Left renal pelvis (tissue), 4 donors: Measurements from ENCODE around the gene CRKL. TPM values are rescaled to one million over a fixed set of nuclear protein-coding genes. Genes with fewer than 3 reads are reported as not detected.
A peak's percentile ranks its signal among the peaks of the same experiment; 100 is the strongest.

Source experiments
- DNase-seq, 4 donors: peaks; one replicate each; pipeline ENCODE4 v3.0.0-alpha.2; 2013; ENCODE audit warnings: low read depth in 4 of 4, low spot score in 3 of 4
- polyA plus RNA-seq, 4 donors: library from polyadenylated mRNA; unstranded; fragments of 120-200 nt; gene quantifications; one replicate each; pipeline ENCODE4 v1.2.1, GENCODE V29; 2013; ENCODE audit not compliant: insufficient read length in 4 of 4

The CRKL gene
- polyA plus RNA-seq, 4 donors, result 63.5 to 71.7 (median 66.7) TPM

DNA sequence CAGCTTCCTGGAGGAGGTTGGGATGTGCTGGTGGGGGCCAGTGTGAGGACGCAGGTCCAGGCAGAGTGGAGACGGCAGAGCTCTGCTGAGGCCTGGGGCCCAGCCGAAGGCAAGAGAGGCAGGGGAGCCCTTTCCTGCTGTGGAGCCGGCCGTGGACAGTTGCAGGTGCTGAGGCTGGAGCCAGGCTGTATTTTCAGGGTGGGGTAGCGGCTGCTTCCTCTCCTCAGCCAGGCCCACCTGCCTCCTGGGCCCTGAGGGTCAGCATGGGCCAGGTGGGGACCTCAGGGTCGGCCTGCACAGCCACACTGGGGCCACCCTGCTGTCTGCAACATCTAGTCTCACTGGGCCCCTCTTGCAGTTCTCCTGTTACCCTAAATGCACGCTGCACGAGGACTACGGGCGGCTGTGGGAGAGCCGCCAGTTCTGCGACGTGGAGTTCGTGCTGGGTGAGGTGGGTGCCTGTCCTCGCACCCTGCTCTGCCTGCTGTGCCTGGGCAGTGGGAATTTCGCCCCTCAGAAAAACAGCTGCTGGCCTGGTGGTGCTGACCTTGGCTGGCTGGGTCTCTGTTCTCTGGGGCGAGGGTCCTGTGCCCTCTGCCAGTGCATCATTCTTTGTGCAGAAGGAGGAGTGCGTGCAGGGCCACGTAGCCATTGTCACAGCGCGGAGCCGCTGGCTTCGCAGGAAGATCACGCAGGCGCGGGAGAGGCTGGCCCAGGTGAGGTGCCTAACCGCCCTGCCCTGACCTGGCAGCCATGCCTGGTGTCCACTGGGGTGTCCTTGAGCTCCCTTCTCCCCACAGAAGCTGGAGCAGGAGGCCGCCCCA lies 76.3 kb downstream of the CRKL start:
- no peak for DNase-seq

GRCh38 chr22:20994128-20994901 lies 77.1 kb downstream of the CRKL start:
- no peak for DNase-seq

- DNase-seq, result no peak
Observed at GRCh38 chr22:20994902-20995241, 77.7 kb downstream of the CRKL start.

GRCh38 chr22:20995329-20996030 lies 78.3 kb downstream of the CRKL start:
- no peak for DNase-seq

GRCh38 chr22:20996031-20996410 lies 78.8 kb downstream of the CRKL start:
- no peak for DNase-seq

- no peak for DNase-seq
Observed at GRCh38 chr22:20996598-20997535, 79.7 kb downstream of the CRKL start.

GRCh38 chr22:20997536-20998257 lies 80.5 kb downstream of the CRKL start:
- DNase-seq, result no peak

DNA sequence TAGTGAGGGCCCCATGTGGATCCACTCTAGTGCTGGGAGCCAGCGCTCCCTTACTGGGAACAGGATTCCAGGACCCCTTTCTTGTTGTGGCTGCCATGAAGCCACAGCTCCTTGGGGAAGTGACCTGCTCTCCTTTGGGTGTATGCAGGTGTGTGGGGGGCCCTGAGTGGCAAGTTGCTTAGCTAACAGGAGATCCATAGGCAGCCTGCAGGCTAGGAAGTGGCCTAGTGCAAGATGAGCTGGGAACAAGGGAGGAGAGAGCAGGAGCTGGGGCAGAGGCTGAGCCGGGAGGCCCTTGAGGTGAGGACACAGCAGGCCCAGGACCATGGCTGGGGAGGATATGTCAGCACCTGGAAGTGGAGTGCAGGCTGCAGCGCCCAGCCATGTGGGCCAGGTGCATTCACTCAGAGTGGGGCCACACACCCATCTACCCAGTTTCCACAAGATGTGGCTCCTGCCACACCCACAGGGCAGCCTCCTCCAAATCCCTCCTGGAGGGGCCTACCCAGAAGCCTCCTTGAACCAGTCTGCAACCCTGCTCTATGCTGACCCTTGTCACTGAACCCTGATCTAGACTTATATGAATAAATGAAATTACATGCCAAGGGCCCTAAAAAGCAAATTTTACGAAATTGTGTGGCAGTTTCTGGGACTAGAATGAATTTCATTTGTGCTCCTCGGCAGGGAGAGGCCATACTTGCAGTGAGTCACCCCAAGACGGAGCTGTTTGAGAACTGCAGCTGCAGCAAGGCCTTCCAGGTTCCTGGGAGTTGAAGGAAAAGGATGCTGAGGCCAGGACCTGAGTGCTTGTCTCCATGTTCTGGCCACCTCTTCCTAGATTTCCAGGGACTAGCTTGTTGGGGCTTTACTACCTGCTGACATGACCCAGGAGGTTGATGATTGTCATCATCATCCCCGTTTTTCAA lies 81.5 kb downstream of the CRKL start:
- no peak for DNase-seq

DNA sequence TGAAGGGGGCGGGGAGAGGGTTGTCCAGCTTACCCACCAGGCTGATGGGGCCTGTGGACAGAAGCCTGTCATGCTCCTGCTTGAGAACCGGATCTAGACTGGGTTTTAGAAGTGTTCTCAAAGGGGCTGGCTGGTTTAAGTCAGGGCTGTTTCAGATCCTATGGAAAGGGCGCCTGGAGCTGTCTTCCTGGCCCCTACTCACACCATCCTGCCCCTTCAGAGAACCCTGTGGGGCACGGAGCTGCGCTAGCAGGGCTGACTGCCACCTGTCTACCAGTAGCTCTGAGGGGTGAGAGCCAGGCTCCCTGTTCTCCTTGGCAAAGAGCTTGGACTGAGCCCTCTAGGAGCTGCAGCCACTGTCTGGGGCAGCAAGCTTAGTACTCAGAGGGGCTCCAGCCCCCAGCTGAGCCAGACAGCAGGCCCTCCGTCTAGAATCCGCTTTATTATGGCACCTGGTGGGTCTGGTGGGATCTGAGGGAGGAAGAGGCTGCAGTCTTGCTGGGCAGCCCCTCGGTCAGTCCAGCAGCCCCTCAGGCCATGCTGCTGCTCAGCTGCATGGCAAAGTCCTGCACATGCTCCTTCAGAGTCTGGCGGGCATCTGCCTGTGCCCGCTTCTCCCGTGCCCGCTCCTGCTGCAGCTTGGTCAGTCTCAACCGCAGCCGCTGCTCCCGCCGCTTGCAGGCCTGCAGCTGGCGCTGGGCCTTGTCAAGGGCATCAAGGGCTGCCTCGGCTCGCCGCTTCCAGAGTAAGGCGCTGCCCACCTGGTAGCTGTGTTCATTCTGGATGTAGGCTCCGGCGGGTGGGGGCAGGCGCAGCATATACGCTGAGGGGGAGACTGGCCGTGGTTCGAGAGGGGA lies 82.4 kb downstream of the CRKL start:
- DNase-seq, result no peak

DNA sequence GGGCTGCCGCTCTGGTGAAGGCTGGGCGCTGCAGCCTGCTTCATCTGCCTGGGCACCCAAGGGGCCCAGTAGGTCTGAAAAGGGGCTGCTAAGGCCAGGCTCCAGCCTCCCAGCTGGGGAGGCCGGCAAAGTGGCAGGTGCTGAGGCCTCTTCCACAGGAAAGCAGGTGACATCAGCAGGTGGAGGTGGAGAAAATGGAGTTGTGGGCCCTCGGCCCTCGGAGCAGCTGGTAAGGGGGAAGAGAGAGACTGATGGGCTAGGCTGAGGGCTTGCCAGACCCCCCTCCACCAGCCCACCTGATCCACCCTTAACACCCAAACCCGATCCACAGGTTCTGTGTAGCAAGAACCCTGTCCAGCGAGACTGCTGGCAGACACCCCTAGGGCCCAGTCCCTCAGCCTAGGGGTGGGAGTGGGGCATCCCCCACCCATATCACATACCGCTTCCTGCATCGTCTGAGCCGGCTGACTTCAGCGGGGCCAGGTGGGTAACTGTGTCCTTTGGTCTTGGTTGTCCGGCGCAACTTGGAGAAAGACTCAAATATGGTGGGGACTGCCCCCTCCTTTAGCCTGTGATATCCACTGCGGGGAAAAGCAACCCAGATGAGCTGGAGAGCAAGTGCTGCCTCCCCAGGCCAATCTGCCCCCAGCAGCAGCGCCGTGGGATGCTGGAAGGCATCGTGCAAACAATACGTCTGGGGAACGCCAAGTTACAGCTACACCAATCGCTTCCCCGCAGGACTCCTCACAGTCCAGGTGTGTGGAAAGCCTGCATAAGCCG lies 83.2 kb downstream of the CRKL start:
- DNase-seq, result no peak

DNA sequence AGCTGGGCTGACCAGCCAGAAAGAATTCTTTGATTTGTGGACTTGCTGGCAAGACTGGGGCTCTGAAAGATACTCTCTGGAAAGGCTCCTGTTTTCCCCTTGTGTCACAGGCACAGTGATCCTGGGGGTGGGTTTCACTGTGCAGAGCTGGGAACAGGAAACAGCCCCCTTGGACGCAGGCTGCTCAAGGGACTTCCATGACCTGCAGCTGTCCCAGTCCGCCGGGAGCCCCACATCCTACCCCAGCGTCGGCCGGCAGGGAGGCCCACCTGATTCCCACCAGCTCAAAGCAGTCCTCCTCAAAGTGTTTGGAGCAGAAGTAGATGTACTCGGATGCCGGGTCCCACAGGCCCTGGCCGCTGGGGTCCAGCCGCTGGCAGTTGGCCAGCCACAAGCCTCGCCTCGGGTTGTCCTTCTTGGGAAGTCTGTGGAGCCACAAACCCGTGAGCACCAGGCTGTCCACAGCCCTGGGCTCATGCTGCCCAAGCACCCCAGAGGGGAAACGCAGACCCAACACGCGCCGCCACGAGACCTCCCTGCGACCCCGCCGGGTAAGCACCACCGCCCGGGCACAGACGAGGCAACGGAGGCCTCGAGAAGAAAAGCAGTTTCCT lies 83.9 kb downstream of the CRKL start:
- DNase-seq, result no peak

DNA sequence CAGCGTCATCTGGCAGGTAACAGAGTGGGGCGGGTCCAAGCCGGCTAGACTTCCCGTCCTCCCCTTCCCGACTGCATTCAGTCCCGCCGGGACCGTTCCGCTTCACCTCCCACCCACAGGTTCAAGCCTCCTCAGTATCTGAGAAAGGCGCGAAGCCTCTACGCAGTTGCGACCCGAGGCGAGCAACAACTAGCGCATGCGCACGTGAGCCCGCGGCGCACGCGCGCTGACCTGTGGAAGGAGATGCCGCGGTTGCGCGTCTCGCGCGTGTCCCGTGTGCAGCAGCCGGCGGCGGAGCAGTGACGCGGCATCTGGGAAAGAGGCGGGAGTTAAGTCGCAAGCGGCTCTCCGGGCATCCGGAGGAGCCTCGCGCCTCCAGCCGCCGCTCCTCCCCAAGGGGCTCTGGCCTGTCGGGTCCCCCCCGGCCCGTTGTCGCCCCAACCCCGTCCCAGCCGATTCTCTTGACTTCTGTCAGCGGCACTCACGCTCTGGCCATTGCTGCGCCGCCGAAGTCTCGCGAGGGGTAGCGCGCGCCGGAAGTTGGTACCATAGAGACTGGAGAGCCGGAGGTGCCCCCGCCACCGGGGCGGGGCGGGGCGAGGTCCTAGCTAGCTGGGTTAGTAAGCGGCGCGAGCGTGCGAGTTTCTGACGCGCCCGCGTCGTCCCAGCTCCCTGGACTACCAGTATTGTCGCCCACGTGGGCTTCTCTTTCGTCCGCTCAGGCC lies 84.6 kb downstream of the CRKL start, which contains the start of gene THAP7:
Gene THAP7 (minus strand): TSS at position 518 of the 725 bp plus-strand sequence. CDS start 207 bp downstream, at position 311.
- DNase-seq, result peak; percentile 88 to 92 (median 90)
